Measurements from ENCODE around the gene TENM4. TPM values are rescaled to one million over a fixed set of nuclear protein-coding genes. Genes with fewer than 3 reads are reported as not detected.

Gene TENM4
- total and polyA plus RNA-seq, 11 donors, result 0.08 to 6.4 (median 1.0) TPM

DNA sequence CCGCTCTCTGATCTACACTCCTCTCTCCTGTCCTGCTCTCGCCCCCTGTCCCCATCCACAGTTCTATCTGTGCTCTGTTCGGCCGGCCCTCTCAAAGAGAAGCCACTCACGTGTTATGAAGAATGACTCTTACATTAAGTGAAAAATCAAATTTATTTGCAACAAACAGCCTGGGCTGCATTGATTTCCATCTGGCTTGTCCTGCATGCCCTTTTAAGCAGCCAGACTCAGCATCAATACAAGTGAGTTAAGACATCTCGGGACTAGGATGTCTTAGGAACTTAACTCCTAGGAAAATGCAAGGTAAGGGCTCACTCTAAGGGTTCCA lies 373.5 kb downstream of the TENM4 start:
- Histone ChIP-seq H3K27me3 (no peaks in the 10 kb centered on the region), H3K36me3 (no peaks in the 10 kb centered on the region), H3K4me1 (peaks cover 0 to 3% (median 0%) of the 10 kb centered on the region in 12 donors), H3K9me3 (no peaks in the 10 kb centered on the region), H3K27ac (no peak overlapping the region), H3K4me3 (no peak overlapping the region)
- no peak for DNase-seq
- TF ChIP-seq POLR2A (IDR thresholded peaks at IDR 0.05) (no peak), CTCF (IDR thresholded peaks at IDR 0.05) (no peak)
- intact Hi-C loops (cut with DNase I), result loop anchor here in 1 of 10 donors (10.0 kb wide), 1 partner anchor 187 kb away; no protein-coding TSS in a partner anchor
- 52 to 72% (median 57%) methylated on average over 6 of the region's 6 CpGs for WGBS, 4 donors
- ATAC-seq, result no peak

GRCh38 chr11:79066456-79067351 lies 374.1 kb downstream of the TENM4 start:
- H3K4me3 ChIP-seq, result no peak overlapping the region
- H3K27me3 ChIP-seq, result no peaks in the 10 kb centered on the region
- 78 to 82% (median 79%) methylated on average over 28 of the region's 28 CpGs for WGBS, 4 donors
- H3K36me3 ChIP-seq, result no peaks in the 10 kb centered on the region
- no peak overlapping the region for H3K27ac ChIP-seq
- peak in 1 of 4 donors; percentile 5 for ATAC-seq
- peaks cover 0 to 3% (median 0%) of the 10 kb centered on the region in 12 donors for H3K4me1 ChIP-seq
- no peak for DNase-seq
- TF ChIP-seq POLR2A (IDR thresholded peaks at IDR 0.05) (no peak), CTCF (IDR thresholded peaks at IDR 0.05) (no peak)
- intact Hi-C loops (cut with DNase I), result loop anchor here in 1 of 10 donors (10.0 kb wide), 1 partner anchor 188 kb away; no protein-coding TSS in a partner anchor
- no peaks in the 10 kb centered on the region for H3K9me3 ChIP-seq

DNA sequence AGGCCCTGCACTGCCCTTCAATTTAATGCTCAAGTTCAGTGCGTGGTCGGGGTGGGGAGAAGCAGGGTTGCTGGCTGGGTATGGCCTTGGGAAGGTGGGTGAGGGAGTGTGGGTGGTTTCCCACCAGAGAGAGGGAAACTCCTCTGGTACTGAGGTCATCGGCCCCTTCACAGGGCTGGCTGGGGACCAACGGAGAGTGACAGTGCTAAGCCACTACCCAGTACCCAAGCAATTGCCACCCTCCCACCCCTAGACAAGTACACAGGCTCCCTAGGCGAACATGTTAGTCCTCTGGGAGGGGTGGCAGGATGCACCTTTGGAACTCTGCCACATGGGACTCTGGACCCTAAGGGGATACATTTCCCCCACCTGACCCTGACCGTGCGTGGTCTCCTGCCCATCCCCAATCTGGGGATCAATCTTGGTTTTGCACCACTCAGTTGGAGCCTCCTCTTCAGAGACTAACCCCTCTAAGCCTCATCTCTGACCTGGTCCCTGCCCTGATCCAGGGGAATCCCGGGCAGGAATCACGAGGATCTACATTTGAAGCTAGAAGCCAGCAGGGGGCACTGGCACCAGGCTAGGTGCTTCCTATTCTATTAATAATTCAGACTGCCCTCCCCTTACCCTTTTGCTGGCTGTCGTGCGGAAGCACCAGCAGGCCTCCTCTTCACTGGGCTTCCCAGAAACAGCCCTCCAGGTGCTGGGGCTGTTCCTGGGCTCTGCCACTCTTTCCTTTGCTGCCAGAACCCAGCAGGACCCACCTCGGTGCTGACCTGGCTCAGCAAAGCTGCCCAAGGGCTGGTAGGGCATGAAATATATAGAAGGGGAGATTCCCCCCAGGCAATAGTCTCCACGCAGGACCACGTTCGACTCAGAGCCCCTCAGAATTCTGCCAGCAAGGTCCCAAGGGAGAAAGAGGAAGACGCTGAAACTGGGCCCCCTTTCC lies 377.7 kb downstream of the TENM4 start:
- Histone ChIP-seq H3K27me3 (no peaks in the 10 kb centered on the region), H3K9me3 (no peaks in the 10 kb centered on the region), H3K4me1 (peaks cover 0 to 3% (median 0%) of the 10 kb centered on the region in 12 donors), H3K4me3 (no peak overlapping the region), H3K36me3 (no peaks in the 10 kb centered on the region), H3K27ac (no peak overlapping the region)
- 58 to 68% (median 62%) methylated on average over 16 of the region's 16 CpGs for WGBS, 4 donors
- DNase-seq, result no peak
- TF ChIP-seq POLR2A (IDR thresholded peaks at IDR 0.05), result no peak
- TF ChIP-seq CTCF (IDR thresholded peaks at IDR 0.05), result peak; percentile 10 to 56 (median 34)
- ATAC-seq, result peak in 3 of 4 donors; percentile 60 to 67 (median 61)
- intact Hi-C loops (cut with DNase I), result loop anchor here in 1 of 10 donors (10.0 kb wide), 1 partner anchor 192 kb away; no protein-coding TSS in a partner anchor

Data from heart left ventricle (tissue), 16 donors.